Liver (tissue), 9 donors: ENCODE measurements around the gene DHRS2. TPM values are rescaled to one million over a fixed set of nuclear protein-coding genes. Genes with fewer than 3 reads are reported as not detected.

ENCODE experiments used
- DNase-seq: peaks from one replicate; pipeline ENCODE4 v3.0.0-alpha.2; 2017; ENCODE audit warnings: low spot score
- H3K27ac ChIP-seq, 2 donors: one replicate each; pipeline ENCODE4 v1.7.0; 2013; ENCODE audit warnings: inconsistent platforms in 2 of 2, low read length in 2 of 2, control low read depth in 1 of 2, low read depth in 1 of 2, mild to moderate bottlenecking in 1 of 2
- H3K27me3 ChIP-seq, 4 donors: one replicate each; pipeline versions ENCODE4 v1.6.1 to v1.7.0; 2013; ENCODE audit warnings: low read length in 3 of 4, inconsistent platforms in 1 of 4, mild to moderate bottlenecking in 1 of 4, moderate library complexity in 1 of 4; ENCODE audit not compliant: control insufficient read depth in 4 of 4, insufficient read depth in 4 of 4
- H3K36me3 ChIP-seq, 4 donors: one replicate each; pipeline versions ENCODE4 v1.6.1 to v1.7.0; 2013; ENCODE audit warnings: low read length in 3 of 4, mild to moderate bottlenecking in 3 of 4, low read depth in 1 of 4, moderate library complexity in 1 of 4; ENCODE audit not compliant: control insufficient read depth in 4 of 4, insufficient read depth in 3 of 4
- H3K4me1 ChIP-seq, 4 donors: one replicate each; pipeline versions ENCODE4 v1.6.1 to v1.7.0; 2013; ENCODE audit warnings: low read length in 3 of 4, mild to moderate bottlenecking in 3 of 4, moderate library complexity in 1 of 4; ENCODE audit not compliant: control insufficient read depth in 4 of 4, insufficient read depth in 4 of 4
- H3K4me3 ChIP-seq, 3 donors: one replicate each; pipeline versions ENCODE4 v1.6.1 to v1.7.0; 2013; ENCODE audit warnings: low read length in 3 of 3, control low read depth in 1 of 3, low read depth in 1 of 3, mild to moderate bottlenecking in 1 of 3
- H3K9ac ChIP-seq, 2 donors: one replicate each; pipeline ENCODE4 v1.7.0; 2013; ENCODE audit warnings: low read length in 2 of 2, mild to moderate bottlenecking in 2 of 2, moderate library complexity in 2 of 2, control low read depth in 1 of 2, low read depth in 1 of 2
- H3K9me3 ChIP-seq, 4 donors: one replicate each; pipeline versions ENCODE4 v1.6.1 to v1.7.0; 2013; ENCODE audit warnings: low read length in 3 of 4; ENCODE audit not compliant: control insufficient read depth in 4 of 4
- EGR1 ChIP-seq, 2 donors: IDR thresholded peaks; 2 replicates each; pipeline ENCODE4 v1.6.1; 2016 to 2018; ENCODE audit warnings: antibody characterized with exemption in 2 of 2, low read depth in 2 of 2
- FOXA1 ChIP-seq: IDR thresholded peaks from 2 replicates; pipeline ENCODE4 v1.6.1; 2016; ENCODE audit warnings: antibody characterized with exemption
- FOXA2 ChIP-seq: IDR thresholded peaks from 2 replicates; pipeline ENCODE4 v1.6.1; 2016; ENCODE audit warnings: antibody characterized with exemption
- GABPA ChIP-seq, 2 donors: IDR thresholded peaks in 1 of 2; conservative IDR thresholded peaks in 1 of 2; 2 replicates each; pipeline ENCODE4 v1.6.1; 2016; ENCODE audit warnings: antibody characterized with exemption in 2 of 2, mild to moderate bottlenecking in 1 of 2, moderate library complexity in 1 of 2
- HNF4A ChIP-seq, 2 donors: conservative IDR thresholded peaks; 2 replicates each; pipeline ENCODE4 v1.6.1; 2016; ENCODE audit warnings: antibody characterized with exemption in 2 of 2, mild to moderate bottlenecking in 2 of 2
- HNF4G ChIP-seq: IDR thresholded peaks from 2 replicates; pipeline ENCODE4 v1.6.1; 2016; ENCODE audit warnings: antibody characterized with exemption
- NR2F2 ChIP-seq: IDR thresholded peaks from 2 replicates; pipeline ENCODE4 v1.6.1; 2016; ENCODE audit warnings: antibody characterized with exemption
- RAD21 ChIP-seq, 2 donors: IDR thresholded peaks; 2 replicates each; pipeline ENCODE4 v1.6.1; 2016; ENCODE audit warnings: antibody characterized with exemption in 2 of 2, mild to moderate bottlenecking in 2 of 2
- RXRA ChIP-seq, 2 donors: IDR thresholded peaks; 2 replicates each; pipeline ENCODE4 v1.6.1; 2017 to 2018; ENCODE audit warnings: antibody characterized with exemption in 2 of 2, mild to moderate bottlenecking in 1 of 2
- SP1 ChIP-seq: IDR thresholded peaks from 2 replicates; pipeline ENCODE4 v1.6.1; 2018; ENCODE audit warnings: antibody characterized with exemption, mild to moderate bottlenecking
- TAF1 ChIP-seq: conservative IDR thresholded peaks from 2 replicates; pipeline ENCODE4 v1.6.1; 2016; ENCODE audit warnings: antibody characterized with exemption, mild to moderate bottlenecking
- YY1 ChIP-seq: IDR thresholded peaks from 2 replicates; pipeline ENCODE4 v1.6.1; 2016; ENCODE audit warnings: antibody characterized with exemption, mild to moderate bottlenecking
- WGBS: extraction: QIAGEN DNeasy Blood & Tissue Kit; methylation state at CpG from one replicate; pipeline ENCODE4 v1.1.7; 2013; 5-methylcytosine and 5-hydroxymethylcytosine counted together
- polyA plus RNA-seq, 2 donors: library from polyadenylated mRNA; stranded (reverse) in 1 of 2; unstranded in 1 of 2; fragments of 200-250 nt in 1 of 2; fragments of >200 nt in 1 of 2; fragmentation: Nextera tagmentation in 1 of 2; extraction: Ambion mirVana in 1 of 2; gene quantifications; one replicate each; pipeline versions ENCODE4 v1.2.1 to v1.2.3, GENCODE V29; 2013 to 2015
- total RNA-seq, 2 donors: library from RNA; depleted of rRNA; stranded (reverse); fragments of >200 nt; gene quantifications; one replicate each; pipeline ENCODE4 v1.2.3, GENCODE V29; 2014
- TF ChIP-seq, protein P1 (sequence below): IDR thresholded peaks from 2 replicates; pipeline ENCODE4 v1.6.1; 2016; ENCODE audit warnings: antibody characterized with exemption
- TF ChIP-seq, protein P2 (sequence below): IDR thresholded peaks from 2 replicates; pipeline ENCODE4 v1.6.1; 2016; ENCODE audit warnings: antibody characterized with exemption
- TF ChIP-seq, protein P3 (sequence below): fragments of 150-350 bp; IDR thresholded peaks from 2 replicates; pipeline ENCODE4 v1.5.1; 2017; ENCODE audit warnings: improper control_type of control experiment, low read depth, low read length; ENCODE audit not compliant: missing input control
- TF ChIP-seq, protein P4 (sequence below): IDR thresholded peaks from 2 replicates; pipeline ENCODE4 v1.6.1; 2016; ENCODE audit warnings: antibody characterized with exemption
- donor health status: healthy.
- donor health status: healthy.
- donor health status: healthy.
- donor health status: healthy.
- donor health status: healthy.

The DHRS2 gene
- total and polyA plus RNA-seq, 4 donors = 0.33 to 1.0 (median 0.62) TPM

DNA sequence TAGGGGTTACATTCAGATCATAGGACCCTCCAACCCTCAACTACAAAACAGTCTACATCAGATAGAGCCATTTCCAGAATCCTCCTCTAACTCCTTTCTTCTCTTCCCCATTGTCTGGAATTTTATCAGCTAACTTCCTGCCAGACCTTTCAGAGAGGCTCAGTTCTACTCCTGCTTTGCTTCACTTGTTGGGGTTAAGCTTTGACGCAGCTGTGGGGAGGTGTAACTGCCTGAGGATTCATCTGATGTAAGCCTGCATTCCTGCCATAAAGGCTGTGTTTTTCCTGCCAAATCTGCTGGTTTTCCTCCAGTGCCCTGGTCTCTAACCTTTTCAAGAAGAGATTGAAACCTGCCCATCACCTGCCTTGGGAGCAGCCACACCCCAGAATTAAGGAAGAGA is 16.9 kb downstream of the DHRS2 start:
- Histone ChIP-seq H3K9ac (no peak overlapping the region), H3K36me3 (no peaks in the 10 kb centered on the region), H3K27ac (no peak overlapping the region), H3K9me3 (no peaks in the 10 kb centered on the region), H3K4me3 (no peak overlapping the region), H3K4me1 (no peaks in the 10 kb centered on the region), H3K27me3 (no peaks in the 10 kb centered on the region)
- 75% methylated on average over 1 of the region's 1 CpG for WGBS
- TF ChIP-seq RXRA (IDR thresholded peaks at IDR 0.05) (no peak), YY1 (no peak), RAD21 (IDR thresholded peaks at IDR 0.05) (no peak), SP1 (no peak), TAF1 (no peak), FOXA2 (no peak), EGR1 (IDR thresholded peaks at IDR 0.05; ENCODE audit: low read depth in 2 of 2) (no peak), FOXA1 (no peak), GABPA (IDR thresholded peaks at IDR 0.05 in 1 of 2, conservative IDR thresholded peaks at IDR 0.05 in 1 of 2) (no peak), HNF4G (no peak), HNF4A (conservative IDR thresholded peaks at IDR 0.05) (no peak)
- TF ChIP-seq, protein P1, sequence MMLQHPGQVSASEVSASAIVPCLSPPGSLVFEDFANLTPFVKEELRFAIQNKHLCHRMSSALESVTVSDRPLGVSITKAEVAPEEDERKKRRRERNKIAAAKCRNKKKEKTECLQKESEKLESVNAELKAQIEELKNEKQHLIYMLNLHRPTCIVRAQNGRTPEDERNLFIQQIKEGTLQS = no peak
- TF ChIP-seq, protein P2, sequence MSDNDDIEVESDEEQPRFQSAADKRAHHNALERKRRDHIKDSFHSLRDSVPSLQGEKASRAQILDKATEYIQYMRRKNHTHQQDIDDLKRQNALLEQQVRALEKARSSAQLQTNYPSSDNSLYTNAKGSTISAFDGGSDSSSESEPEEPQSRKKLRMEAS = no peak
- TF ChIP-seq, protein P3, sequence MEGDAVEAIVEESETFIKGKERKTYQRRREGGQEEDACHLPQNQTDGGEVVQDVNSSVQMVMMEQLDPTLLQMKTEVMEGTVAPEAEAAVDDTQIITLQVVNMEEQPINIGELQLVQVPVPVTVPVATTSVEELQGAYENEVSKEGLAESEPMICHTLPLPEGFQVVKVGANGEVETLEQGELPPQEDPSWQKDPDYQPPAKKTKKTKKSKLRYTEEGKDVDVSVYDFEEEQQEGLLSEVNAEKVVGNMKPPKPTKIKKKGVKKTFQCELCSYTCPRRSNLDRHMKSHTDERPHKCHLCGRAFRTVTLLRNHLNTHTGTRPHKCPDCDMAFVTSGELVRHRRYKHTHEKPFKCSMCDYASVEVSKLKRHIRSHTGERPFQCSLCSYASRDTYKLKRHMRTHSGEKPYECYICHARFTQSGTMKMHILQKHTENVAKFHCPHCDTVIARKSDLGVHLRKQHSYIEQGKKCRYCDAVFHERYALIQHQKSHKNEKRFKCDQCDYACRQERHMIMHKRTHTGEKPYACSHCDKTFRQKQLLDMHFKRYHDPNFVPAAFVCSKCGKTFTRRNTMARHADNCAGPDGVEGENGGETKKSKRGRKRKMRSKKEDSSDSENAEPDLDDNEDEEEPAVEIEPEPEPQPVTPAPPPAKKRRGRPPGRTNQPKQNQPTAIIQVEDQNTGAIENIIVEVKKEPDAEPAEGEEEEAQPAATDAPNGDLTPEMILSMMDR = no peak
- DNase-seq = no peak

DNA sequence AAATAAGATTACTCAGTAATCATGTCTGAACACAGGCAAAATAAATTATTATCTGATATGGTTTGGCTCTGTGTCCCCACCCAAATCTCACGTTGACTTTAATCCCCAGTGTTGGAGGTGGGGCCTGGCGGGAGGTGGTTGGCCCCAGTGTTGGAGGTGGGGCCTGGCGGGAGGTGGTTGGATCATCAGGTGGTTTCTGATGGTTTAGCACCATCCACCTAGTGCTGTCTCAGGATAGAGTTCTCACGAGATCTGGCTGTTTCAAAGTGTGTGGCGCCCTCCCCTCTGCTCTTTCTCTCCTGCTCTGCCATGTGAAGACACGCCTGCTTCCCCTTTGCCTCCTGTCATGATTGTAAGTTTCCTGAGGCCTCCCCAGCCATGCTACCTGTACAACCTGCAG is 18.1 kb downstream of the DHRS2 start:
- Histone ChIP-seq H3K4me3 (no peak overlapping the region), H3K9ac (no peak overlapping the region), H3K27ac (no peak overlapping the region), H3K27me3 (no peaks in the 10 kb centered on the region), H3K36me3 (no peaks in the 10 kb centered on the region), H3K9me3 (no peaks in the 10 kb centered on the region), H3K4me1 (no peaks in the 10 kb centered on the region)
- no peak for TF ChIP-seq FOXA1
- TF ChIP-seq NR2F2 = no peak
- TF ChIP-seq RXRA (IDR thresholded peaks at IDR 0.05) = no peak
- TF ChIP-seq EGR1 (IDR thresholded peaks at IDR 0.05; ENCODE audit: low read depth in 2 of 2) = no peak
- no peak for TF ChIP-seq HNF4G
- TF ChIP-seq YY1 = no peak
- no peak for TF ChIP-seq SP1
- TF ChIP-seq RAD21 (IDR thresholded peaks at IDR 0.05) = no peak
- TF ChIP-seq, protein P3 = no peak
- TF ChIP-seq FOXA2 = no peak
- TF ChIP-seq, protein P4, sequence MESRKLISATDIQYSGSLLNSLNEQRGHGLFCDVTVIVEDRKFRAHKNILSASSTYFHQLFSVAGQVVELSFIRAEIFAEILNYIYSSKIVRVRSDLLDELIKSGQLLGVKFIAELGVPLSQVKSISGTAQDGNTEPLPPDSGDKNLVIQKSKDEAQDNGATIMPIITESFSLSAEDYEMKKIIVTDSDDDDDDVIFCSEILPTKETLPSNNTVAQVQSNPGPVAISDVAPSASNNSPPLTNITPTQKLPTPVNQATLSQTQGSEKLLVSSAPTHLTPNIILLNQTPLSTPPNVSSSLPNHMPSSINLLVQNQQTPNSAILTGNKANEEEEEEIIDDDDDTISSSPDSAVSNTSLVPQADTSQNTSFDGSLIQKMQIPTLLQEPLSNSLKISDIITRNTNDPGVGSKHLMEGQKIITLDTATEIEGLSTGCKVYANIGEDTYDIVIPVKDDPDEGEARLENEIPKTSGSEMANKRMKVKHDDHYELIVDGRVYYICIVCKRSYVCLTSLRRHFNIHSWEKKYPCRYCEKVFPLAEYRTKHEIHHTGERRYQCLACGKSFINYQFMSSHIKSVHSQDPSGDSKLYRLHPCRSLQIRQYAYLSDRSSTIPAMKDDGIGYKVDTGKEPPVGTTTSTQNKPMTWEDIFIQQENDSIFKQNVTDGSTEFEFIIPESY = no peak
- no peak for TF ChIP-seq HNF4A (conservative IDR thresholded peaks at IDR 0.05)
- TF ChIP-seq, protein P1 = no peak
- TF ChIP-seq GABPA (IDR thresholded peaks at IDR 0.05 in 1 of 2, conservative IDR thresholded peaks at IDR 0.05 in 1 of 2) = no peak
- TF ChIP-seq TAF1 = no peak
- WGBS = 88% methylated on average over 6 of the region's 6 CpGs
- no peak for DNase-seq
